HG03196 (cell line): ENCODE data around the gene ANXA3.
"Not testable (repeated sequence)": the region's sequence is repeated elsewhere in the genome, so short reads cannot be mapped to it uniquely, and the experiment has no call there.

Source experiments
- ATAC-seq: cut with Tn5 transposase; IDR thresholded peaks from one replicate; pipeline ENCODE4 v1.9.1; 2021; ENCODE audit not compliant: unreplicated experiment

ANXA3 gene

DNA sequence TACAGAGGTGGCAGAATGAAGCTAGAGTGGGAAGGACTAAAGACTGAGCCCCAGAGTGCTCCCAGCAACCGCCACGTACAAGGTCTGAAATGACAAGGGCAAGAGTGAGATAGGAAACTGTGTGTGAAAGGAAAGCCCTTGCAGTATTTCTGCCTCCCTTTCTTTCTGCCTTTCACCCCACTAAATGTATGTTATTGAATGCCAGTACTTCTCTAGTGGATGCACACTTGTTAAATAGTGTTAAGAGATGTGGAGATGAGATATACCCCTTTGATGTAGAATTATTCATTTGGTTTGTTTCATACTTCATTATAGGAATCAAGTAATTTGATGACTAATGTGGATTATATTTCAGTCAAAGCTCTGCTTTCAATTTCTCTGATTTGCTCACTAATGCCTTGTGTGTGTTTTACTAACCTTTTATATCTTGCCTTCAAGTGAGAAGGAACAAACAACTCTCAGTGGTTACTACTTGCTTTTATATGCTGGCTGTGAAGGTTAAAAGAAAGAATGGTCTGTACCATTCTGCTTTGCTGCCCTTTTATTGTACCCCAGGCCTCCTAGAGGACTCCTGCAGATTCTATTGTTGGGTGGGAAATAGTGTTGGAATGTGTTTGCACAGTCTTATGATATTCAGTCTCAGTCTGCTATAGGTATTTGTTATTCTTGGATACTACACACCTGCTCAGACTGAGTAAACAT, 8.0 kb upstream of the ANXA3 start:
- no peak for ATAC-seq

DNA sequence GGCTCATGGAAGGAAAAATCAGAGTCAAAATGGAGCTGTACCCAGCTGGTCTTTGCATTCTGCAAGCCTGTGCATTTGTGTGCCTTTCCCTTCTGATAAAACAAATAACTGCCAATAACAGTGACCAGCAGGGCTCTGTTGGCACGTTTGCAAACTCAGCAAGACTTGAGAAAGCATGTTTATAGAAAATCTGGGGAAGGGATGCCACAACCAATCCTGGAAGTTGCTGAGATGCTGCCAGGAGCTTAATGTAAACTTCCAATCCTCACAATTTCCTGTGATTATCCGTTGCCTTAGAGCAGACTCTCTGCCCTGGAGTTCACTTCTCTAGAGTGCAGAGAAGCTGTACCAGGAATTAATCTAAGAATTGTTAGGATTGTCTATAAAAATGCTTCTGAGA, 6.9 kb upstream of the ANXA3 start:
- no peak for ATAC-seq

DNA sequence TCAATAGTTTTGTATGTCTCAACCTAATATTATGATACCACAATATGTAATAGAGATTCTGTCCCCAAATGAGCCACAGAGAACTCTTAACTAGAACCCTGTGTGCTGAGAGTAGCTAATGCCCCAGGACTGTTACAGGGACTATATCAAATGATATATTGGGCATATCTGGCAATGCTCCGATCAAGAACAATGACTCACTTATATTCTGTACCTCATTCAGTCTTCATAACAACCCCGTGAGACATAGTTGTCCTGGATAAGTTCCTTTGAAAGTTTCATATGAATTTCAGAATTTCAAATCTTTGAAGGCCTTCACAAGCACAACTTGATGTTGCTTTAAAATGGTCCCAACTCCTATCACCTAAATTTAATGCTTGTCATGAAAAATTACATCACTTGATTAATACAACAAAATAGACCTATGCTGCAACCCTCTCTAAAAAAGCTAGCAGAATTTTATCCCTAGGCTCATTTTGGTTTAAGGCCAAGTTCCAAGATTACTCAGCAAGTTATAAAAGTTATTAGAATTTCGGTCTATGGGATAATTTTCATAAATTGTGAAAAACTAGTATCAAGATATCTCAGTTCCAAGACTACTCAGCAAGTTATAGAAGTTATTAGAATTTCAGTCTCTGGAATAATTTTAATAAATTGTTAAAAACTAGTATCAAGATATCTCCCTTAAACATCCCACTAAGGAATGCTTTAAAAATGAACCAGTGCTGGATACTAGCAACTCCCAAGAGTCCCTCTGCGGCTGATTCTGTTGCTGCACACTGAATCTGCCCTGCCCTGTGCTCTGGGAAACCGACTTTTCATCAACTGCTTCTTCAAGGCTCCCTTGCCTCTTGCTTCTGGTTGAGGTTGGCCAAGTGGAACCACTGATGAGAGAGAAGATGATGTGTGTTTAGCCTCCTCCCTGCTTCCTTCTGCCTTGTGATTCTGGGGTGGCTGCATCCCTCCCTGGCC, 6.0 kb upstream of the ANXA3 start:
- ATAC-seq: no peak

DNA sequence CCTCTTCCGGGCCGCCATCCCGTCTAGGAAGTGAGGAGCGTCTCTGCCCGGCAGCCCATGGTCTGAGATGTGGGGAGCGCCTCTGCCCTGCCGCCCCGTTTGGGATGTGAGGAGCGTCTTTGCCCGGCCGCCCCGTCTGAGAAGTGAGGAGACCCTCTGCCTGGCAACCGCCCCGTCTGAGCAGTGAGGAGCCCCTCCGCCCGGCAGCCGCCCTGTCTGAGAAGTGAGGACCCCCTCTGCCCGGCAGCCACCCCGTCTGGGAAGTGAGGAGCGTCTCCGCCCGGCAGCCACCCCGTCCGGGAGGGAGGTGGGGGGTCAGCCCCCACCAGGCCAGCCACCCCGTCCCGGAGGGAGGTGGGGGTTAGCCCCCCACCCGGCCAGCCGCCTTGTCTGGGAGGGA, 3.7 kb upstream of the ANXA3 start:
- not testable (repeated sequence) for ATAC-seq

DNA sequence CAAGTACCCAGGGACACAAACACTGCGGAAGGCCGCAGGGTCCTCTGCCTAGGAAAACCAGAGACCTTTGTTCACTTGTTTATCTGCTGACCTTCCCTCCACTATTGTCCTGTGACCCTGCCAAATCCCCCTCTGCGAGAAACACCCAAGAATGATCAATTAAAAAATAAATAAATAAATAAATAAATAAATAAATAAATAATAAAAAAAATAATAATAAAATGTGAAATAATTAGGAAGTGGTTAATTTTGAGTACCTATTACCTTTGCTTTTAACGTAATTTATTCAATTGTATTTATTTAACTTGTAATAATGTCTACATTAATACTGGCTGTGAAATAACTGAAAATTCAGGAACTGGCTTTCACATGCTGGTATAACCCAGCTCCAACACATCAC, 2.7 kb upstream of the ANXA3 start:
- not testable (repeated sequence) for ATAC-seq

DNA sequence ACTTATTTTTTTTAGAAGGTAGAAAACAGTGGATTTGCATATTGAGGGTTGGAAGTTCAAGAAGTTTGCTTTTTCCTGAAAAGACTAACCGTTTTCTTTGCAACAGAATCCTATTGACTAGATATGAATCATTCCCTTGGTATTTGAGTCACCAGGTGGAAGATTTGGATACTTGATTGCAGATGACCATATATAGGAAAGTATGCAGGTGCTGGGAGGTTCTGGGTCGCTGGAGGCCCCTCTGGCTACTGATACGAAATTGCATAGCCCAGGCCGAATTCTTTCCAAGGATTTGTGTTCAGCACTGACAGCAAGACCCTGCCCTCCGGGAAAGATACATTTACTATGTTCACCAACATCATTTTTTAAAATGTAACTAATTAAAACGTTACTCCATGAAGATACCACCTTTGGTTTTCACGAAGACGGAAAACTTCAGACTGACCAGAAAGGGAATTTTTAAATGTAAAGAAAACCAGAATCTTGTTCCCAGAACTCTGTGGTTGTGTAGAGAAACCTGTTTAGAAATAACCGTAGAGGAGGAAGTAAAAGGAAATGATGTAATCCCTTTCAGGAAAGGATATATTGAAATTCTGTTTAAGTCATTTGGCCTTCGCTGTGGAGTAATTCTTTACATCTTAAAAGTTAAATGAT, 946 bp downstream of the ANXA3 start:
- no peak for ATAC-seq

DNA sequence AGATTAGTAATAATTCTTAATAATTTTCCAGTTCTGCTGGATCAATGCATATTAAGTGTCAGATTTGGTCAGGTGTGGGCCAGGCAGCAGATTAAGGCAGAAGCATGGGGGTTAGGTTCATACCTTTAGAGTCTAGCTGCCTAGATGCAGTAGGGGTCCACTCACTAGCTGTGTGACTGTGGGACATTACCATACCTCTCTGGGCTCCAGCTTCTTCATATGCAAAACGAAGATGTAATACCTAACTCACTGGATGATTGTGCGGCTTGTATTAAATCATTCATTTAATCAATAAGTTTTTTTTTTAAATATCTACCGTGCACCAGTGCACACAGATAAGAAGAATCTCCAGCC, 1.4 kb downstream of the ANXA3 start:
- no peak for ATAC-seq

DNA sequence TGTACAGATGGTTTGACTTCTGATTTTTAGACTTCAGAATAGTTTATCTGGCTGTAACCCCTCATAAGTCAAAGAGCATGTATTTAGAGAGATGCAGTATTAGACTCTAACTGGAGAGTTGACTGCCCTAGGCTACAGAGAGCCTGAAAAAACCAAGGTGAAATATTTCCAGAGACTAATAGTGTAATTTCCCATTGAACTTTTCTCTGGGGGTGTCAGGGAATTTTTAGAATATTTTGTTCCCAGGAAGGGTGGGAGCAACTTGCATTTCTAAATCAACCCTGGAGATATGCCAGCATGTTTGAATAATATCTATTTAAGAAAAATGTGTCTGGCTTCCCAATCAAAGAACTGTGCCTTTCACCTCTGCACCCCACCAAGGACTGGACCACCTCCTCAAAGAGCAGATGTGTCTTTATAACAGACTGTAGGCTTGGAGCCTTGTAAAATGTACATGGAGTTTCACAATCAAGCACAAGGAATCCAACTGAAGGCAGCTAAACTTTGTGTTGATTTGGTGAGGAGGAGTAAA, 2.0 kb downstream of the ANXA3 start:
- ATAC-seq: no peak

DNA sequence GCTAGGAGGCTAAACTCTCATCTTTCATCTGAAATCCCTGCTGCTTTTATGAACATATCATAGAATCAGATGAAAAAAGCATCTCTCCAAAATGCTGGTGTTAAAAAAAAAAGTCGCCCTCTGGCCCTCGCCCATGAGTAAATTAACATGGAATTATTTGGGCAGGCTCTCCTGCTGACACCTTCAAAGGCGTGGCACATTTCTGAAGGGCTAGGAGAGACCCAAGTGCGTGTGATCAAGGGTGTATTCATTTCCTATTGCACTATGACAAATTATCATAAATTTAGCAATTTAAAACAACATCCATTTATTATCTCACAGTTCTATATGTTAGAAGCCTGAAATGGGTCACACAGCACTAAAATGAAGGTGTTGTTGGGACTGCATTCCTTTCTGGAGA, 5.1 kb downstream of the ANXA3 start:
- ATAC-seq: no peak

DNA sequence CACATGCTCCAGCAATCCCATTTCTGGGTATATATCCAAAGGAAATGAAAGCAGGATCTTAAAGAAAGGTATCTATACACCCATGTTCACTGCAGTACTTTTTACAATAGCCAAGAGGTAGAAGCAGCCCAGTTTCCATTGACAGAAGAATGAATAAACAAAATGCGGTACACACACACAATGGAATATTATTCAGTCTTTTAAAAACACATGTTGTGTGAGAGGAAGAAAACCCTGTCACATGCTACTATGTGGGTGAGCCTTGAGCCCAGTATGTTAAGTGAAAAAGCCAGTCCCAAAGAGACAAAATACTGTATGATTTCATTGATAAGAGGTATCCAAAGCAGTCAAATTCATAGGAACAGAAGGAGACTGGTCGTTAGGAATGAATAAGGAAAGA, 6.3 kb downstream of the ANXA3 start:
- ATAC-seq: no peak

DNA sequence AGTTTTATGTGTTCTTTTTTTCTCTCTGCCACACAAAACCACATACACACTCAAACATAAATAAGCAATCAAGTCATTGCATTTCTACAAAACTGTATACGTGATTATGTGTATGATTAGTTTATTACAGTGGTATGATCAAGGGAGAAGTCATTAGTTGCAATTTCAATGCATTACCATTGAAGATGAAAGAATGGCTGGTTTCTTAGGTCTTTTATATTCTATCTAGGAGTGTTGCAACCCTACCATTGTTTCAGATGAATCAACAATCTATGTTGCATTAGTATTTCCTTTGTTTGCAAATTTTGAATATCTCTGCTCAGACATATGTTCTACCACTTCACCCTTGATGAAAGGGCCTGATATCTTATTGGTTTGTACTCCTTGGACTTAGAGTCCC, 6.8 kb downstream of the ANXA3 start:
- ATAC-seq: no peak

DNA sequence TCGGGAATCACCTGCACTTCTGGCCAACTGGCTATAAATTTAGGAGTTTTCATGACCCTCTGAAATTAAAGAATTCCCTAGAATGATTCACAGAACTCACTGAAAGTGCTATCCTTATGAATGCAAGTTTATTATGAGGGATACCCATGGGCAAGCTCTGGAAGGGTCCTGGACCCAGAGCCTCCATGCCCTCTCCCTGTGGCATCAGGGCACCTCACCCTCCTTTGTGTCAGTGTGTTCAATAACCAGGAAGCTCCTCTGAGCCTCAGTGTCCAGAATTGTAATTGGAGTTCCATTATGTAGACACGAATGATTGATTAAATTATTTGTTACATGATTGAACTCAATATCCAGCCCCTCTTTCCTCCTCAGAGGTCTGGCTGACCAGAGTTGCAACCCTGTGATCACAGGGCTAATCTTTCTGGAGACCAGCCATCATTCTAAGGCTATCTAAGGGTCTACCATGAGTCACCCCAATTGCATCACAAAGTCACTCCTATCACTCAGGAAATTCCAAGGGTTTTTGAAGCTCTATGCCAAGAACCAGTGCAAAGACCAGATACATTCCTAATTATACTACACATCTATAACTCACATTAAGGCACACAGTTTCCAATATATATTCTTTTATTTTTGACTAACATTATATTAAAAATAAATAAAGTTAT, 8.9 kb downstream of the ANXA3 start:
- ATAC-seq: no peak

DNA sequence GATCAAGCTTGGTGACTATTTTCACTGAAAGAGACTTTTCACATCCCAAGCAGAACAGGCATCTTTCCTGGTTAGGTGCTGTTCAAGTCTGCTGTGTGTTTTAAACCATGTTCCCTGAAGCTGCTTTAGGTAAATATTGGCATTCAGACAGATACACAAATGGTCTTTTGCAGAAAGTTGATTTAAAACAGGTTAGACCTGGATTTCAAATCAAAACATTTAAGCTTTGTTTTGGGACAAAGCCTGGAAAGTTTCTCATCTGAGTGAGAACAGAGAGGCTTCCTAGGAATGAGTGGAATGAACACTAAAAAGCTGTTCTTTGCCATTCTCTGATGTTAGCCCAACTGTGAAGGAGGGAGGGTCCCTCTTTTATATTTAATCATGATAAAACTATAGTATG, 10.1 kb downstream of the ANXA3 start:
- ATAC-seq: no peak

DNA sequence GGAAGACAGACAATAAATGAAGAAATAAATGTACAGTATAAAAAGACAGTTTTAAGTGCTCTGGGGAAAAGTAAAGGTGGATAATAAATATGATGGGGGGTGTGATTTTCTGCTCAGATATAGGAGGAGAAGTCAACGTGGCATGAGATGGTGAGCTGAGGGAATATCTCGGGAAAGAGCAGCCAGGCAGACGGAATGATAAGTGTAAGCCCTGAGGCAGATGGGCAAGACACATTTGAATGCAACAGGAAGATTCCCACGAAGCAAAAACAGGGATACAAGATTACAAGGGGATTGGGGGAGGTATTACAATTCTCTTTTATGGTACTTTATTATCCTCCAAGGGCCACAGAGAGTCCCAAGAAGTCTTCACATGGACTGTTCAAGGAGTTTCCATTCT, 11.1 kb downstream of the ANXA3 start:
- ATAC-seq: no peak

DNA sequence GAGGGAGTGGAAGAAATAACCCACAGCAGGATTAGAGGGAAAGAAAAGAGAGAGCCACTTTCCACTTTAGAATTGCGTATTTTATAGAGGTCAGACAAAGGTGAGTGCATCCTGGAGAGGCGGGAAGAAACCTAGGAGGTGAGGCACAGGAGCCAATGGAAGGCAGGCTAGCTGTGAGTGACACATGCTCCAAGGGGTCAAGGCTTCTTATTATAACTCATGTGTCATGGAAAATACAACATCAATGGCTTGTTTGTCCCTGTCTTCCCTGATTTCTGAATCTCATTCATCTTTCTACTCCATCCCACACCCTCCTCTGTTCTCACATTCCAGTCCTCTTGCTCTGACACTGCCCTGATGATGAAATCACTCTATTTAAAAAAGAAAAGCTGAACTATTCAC, 14.4 kb downstream of the ANXA3 start:
- no peak for ATAC-seq

DNA sequence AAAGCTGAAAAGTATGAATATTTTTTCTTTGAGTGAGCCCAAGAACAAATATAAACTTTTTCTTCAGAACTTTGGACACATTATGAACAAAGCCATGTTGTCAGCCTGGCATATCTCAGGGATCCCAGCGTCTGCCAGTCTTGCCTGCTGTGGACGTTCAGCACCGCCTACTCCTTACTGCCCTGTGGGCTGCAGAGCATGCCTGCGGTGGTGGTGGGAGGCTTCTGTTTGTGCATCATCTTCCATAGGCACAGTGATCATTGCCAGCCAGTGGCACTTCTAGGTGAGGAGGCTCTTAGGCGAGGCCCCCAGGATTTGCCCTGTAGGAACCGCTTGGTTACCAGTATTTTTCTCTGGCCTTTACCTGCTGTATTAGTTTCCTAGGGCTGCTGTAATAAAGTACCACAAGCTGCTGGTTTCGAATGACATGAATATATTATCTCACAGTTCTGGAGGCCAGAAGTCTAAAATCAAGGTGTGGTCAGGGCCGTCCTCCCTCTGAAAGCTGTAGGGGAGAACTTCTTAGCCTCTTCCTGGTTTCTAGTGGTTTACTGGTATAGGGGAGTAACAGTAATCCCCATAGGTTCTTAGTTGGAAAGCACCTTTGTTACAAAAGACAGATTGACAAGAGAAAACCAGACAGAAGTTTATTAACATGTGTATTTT, 15.4 kb downstream of the ANXA3 start:
- peak; percentile 67 for ATAC-seq

DNA sequence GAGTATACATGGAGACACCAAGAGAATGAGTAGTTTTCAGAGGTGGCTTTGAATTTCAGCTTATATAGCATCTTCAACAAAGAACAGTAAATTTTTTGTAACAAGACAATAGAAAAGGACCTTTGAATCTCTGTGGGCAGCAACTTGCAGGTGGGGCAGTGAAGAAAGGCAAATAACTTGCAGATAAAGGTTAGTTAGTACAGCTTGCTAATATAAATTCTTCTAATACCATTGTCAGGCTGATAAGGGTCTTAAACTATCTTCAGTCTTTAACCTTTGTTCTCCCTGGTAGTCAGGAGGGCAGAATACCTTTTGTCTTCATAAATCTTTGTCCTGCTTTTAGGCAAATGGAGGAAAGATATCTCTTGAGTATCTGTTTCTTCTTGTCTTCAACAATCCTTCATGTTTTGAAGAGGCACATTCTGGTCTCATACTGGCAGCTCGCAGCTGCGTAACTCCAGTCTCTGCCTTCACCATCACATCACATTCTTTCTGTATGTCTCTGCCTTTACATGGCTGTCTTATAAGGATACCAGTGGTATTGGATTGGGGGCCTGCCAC, 16.0 kb downstream of the ANXA3 start:
- ATAC-seq: no peak

DNA sequence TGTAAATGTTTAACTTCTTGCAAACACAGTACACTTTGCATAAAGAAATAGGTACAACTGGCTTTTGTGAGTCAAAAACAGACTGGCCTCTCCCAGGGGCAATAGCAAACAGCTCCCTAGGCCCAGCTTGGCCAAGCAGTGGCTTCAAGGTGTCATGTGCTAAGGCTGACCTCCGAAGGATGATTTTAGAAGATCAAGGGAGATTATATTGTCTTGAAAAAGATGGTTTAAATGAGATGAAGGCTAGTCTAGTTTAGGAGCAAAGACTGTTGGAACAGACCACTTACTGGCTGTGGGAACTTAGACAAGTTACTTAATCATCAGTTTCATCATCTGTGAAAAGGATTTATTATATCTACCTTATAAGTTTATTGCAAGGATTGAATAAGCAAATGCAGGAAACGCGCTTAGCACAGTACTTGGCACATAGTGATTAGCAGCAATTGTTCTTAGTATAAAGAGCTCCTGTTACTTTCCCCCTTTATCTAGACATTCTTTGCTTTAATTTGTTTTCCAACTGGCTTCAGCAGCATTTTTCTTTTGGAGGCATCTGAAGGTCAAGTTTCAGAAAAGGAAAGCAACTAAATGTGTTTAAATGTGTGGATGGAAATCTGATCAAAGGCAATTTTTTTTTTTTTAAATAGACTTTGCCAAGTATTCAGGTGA, 17.2 kb downstream of the ANXA3 start:
- ATAC-seq: no peak

DNA sequence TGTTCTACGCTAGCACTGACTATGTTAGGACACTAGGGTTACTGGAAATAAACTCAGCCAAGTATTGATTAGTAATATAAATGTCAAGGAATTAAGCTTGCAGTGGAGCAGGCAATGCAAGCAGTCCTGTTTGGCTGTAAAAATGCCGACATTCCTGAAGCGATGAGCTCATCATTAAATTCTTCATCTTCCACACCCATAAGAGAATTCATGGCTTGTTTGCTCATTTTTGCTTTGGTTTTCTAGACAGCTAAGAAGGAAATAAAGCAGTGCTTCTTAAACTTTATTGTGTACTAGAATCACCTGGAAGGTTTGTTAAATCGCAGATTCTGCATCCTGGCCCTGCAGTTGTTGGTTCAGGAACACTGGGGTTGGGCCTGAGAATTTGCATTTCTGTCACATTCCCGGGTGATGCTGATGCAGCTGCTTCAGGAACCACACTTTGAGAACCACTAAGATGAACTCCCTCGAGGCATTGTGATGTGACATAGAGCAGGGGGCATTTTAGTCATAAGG, 17.8 kb downstream of the ANXA3 start:
- no peak for ATAC-seq
